Uterus (tissue), 4 donors: ENCODE data around the gene NPAS2. TPM values are rescaled to one million over a fixed set of nuclear protein-coding genes. Genes with fewer than 3 reads are reported as not detected.

Experiments used
- DNase-seq, 2 donors: peaks; one replicate each; pipeline ENCODE4 v3.0.0-alpha.2; 2019 to 2020
- H3K27ac ChIP-seq, 2 donors: fragments of 200-600 bp; sonication (generic); 1 replicate in 1 of 2; 2 replicates in 1 of 2; pipeline ENCODE4 v1.5.1; 2016 to 2018
- H3K27me3 ChIP-seq, 2 donors: fragments of 200-600 bp; sonication (generic); one replicate each; pipeline ENCODE4 v1.5.1; 2018 to 2019; ENCODE audit warnings: control low read depth in 1 of 2
- H3K36me3 ChIP-seq, 2 donors: fragments of 200-600 bp; sonication (generic); one replicate each; pipeline ENCODE4 v1.5.1; 2019; ENCODE audit warnings: control low read depth in 1 of 2
- H3K4me1 ChIP-seq, 2 donors: fragments of 200-600 bp; sonication (generic); one replicate each; pipeline ENCODE4 v1.5.1; 2018 to 2019; ENCODE audit warnings: control low read depth in 1 of 2
- H3K4me3 ChIP-seq, 2 donors: fragments of 200-600 bp; sonication (generic); 1 replicate in 1 of 2; 2 replicates in 1 of 2; pipeline ENCODE4 v1.5.1; 2018 to 2019; ENCODE audit warnings: mild to moderate bottlenecking in 1 of 2
- H3K9me3 ChIP-seq, 2 donors: fragments of 200-600 bp; sonication (generic); one replicate each; pipeline ENCODE4 v1.5.1; 2019; ENCODE audit warnings: control low read depth in 1 of 2
- CTCF ChIP-seq, 4 experiments: fragments of 200-600 bp in 2 of 4; fragments of 450-650 bp in 2 of 4; sonication (generic) in 2 of 4; IDR thresholded peaks; one replicate each; pipeline ENCODE4 v1.5.1; 2016 to 2019; ENCODE audit warnings: antibody characterized with exemption in 4 of 4, mild to moderate bottlenecking in 2 of 4, moderate library complexity in 1 of 4
- POLR2A ChIP-seq, 2 donors: fragments of 450-650 bp; IDR thresholded peaks; one replicate each; pipeline ENCODE4 v1.6.1; 2016; ENCODE audit warnings: antibody characterized with exemption in 2 of 2, mild to moderate bottlenecking in 1 of 2, moderate library complexity in 1 of 2
- intact Hi-C: fragments of 100-400 bp; cut with DNase I; formaldehyde crosslinking; loops from one replicate; pipeline ENCODE4 v1.15.1; 2023; ENCODE audit warnings: low total_unique reads
- total RNA-seq, 4 donors: library from RNA; depleted of rRNA in 3 of 4; stranded (reverse); fragments of >200 nt in 3 of 4; gene quantifications; one replicate each; pipeline versions ENCODE4 v1.1.0 to v1.2.4, GENCODE V29; 2014 to 2023
- donor health status: DM: yes; HTN: yes; CAD: no.

NPAS2 gene
- total RNA-seq, 4 donors from 2014 or later: 5.6 to 66.5 (median 24.9) TPM

- Histone ChIP-seq H3K27ac (no peak overlapping the region), H3K4me1 (no peaks in the 10 kb centered on the region), H3K27me3 (no peaks in the 10 kb centered on the region), H3K4me3 (no peak overlapping the region), H3K36me3 (no peaks in the 10 kb centered on the region), H3K9me3 (no peaks in the 10 kb centered on the region)
- no peak for TF ChIP-seq CTCF (IDR thresholded peaks at IDR 0.05)
- no peak for TF ChIP-seq POLR2A (IDR thresholded peaks at IDR 0.05)
- no peak for DNase-seq
- intact Hi-C loops: no loop called here
These were observed 67.2 kb downstream of the NPAS2 start for GRCh38 chr2:100887039-100887578.

GRCh38 chr2:100887713-100888495, 68.0 kb downstream of the NPAS2 start:
- H3K36me3 ChIP-seq: no peaks in the 10 kb centered on the region
- H3K4me3 ChIP-seq: no peak overlapping the region
- H3K27me3 ChIP-seq: no peaks in the 10 kb centered on the region
- no peak for TF ChIP-seq POLR2A (IDR thresholded peaks at IDR 0.05)
- no peak for TF ChIP-seq CTCF (IDR thresholded peaks at IDR 0.05)
- H3K9me3 ChIP-seq: no peaks in the 10 kb centered on the region
- no peak overlapping the region for H3K27ac ChIP-seq
- intact Hi-C loops: no loop called here
- H3K4me1 ChIP-seq: no peaks in the 10 kb centered on the region
- DNase-seq: no peak

GRCh38 chr2:100888601-100889000, 68.7 kb downstream of the NPAS2 start:
- no peaks in the 10 kb centered on the region for H3K36me3 ChIP-seq
- H3K4me3 ChIP-seq: no peak overlapping the region
- no peaks in the 10 kb centered on the region for H3K27me3 ChIP-seq
- no peaks in the 10 kb centered on the region for H3K4me1 ChIP-seq
- no peak for DNase-seq
- no peaks in the 10 kb centered on the region for H3K9me3 ChIP-seq
- no peak overlapping the region for H3K27ac ChIP-seq
- intact Hi-C loops: no loop called here
- TF ChIP-seq POLR2A (IDR thresholded peaks at IDR 0.05): no peak
- TF ChIP-seq CTCF (IDR thresholded peaks at IDR 0.05): no peak

GRCh38 chr2:100889286-100889685, 69.3 kb downstream of the NPAS2 start:
- Histone ChIP-seq H3K27me3 (no peaks in the 10 kb centered on the region), H3K9me3 (no peaks in the 10 kb centered on the region), H3K36me3 (no peaks in the 10 kb centered on the region), H3K4me1 (no peaks in the 10 kb centered on the region), H3K4me3 (no peak overlapping the region), H3K27ac (no peak overlapping the region)
- TF ChIP-seq POLR2A (IDR thresholded peaks at IDR 0.05) (no peak), CTCF (IDR thresholded peaks at IDR 0.05) (no peak)
- intact Hi-C loops: no loop called here
- no peak for DNase-seq

GRCh38 chr2:100891906-100892642, 72.1 kb downstream of the NPAS2 start:
- Histone ChIP-seq H3K9me3 (no peaks in the 10 kb centered on the region), H3K4me1 (no peaks in the 10 kb centered on the region), H3K36me3 (no peaks in the 10 kb centered on the region), H3K27ac (peak overlapping the region in 1 of 2 donors; percentile 18), H3K27me3 (no peaks in the 10 kb centered on the region), H3K4me3 (no peak overlapping the region)
- TF ChIP-seq CTCF (IDR thresholded peaks at IDR 0.05): no peak
- TF ChIP-seq POLR2A (IDR thresholded peaks at IDR 0.05): no peak
- no peak for DNase-seq
- intact Hi-C loops: no loop called here
